K562 (cell line): ENCODE results near the gene PAIP1. TPM values are rescaled to one million over a fixed set of nuclear protein-coding genes. Genes with fewer than 3 reads are reported as not detected.

ENCODE experiments used
- C11orf30 ChIP-seq: fragments of 450-650 bp; IDR thresholded peaks from 2 replicates; pipeline ENCODE4 v1.6.1; 2016; ENCODE audit warnings: low read depth, mild to moderate bottlenecking
- CBFA2T2 ChIP-seq: fragments of 450-650 bp; conservative IDR thresholded peaks from 2 replicates; pipeline ENCODE4 v1.6.1; 2017; ENCODE audit warnings: mild to moderate bottlenecking
- LARP7 ChIP-seq: fragments of 450-650 bp; IDR thresholded peaks from 2 replicates; pipeline ENCODE4 v1.6.1; 2016
- polyA plus RNA-seq, 8 experiments: library from polyadenylated mRNA; depleted of rRNA in 4 of 8; stranded (reverse) in 5 of 8; unstranded in 3 of 8; fragments of >200 nt; fragmentation: Nextera tagmentation in 2 of 8; fragmentation: Illumina TruSeq in 1 of 8; extraction: Ambion mirVana in 2 of 8; extraction: Trizol in 1 of 8; gene quantifications; 2 replicates each; pipeline versions ENCODE4 v1.2.1 to v1.2.3, GENCODE V29; 2011 to 2014; ENCODE audit warnings: inconsistent platforms in 1 of 8, missing spikeins in 1 of 8
- total RNA-seq, 7 experiments: library from RNA; depleted of rRNA in 6 of 7; stranded (reverse); fragments of >200 nt in 6 of 7; fragmentation: Illumina TruSeq in 2 of 7; extraction: Trizol in 2 of 7; gene quantifications; 2 replicates each; pipeline versions ENCODE4 v1.2.1 to v1.2.3, GENCODE V29; 2011 to 2021; ENCODE audit warnings: low replicate concordance in 1 of 7
- TF ChIP-seq, protein P1 (sequence below): fragments of 450-650 bp; IDR thresholded peaks from 2 replicates; pipeline ENCODE4 v1.6.1; 2016; ENCODE audit warnings: low read depth
- TF ChIP-seq, protein P2 (sequence below), 2 experiments: fragments of 450-650 bp in 1 of 2; sonication (generic) in 1 of 2; formaldehyde crosslinking in 1 of 2; IDR thresholded peaks in 1 of 2; conservative IDR thresholded peaks in 1 of 2; 2 replicates each; pipeline versions ENCODE4 v1.6.1 to v1.8.1; 2016 to 2023; ENCODE audit warnings: mild to moderate bottlenecking in 2 of 2, moderate library complexity in 2 of 2, inconsistent platforms in 1 of 2, missing genetic modification reagents in 1 of 2
- TF ChIP-seq, protein P3 (sequence below): fragments of 450-650 bp; conservative IDR thresholded peaks from 2 replicates; pipeline ENCODE4 v1.6.1; 2016; ENCODE audit warnings: missing genetic modification characterization, low read depth, mild to moderate bottlenecking, control low read depth, missing compliant biosample characterization
- TF ChIP-seq, protein P4 (sequence below): fragments of 450-650 bp; IDR thresholded peaks from 2 replicates; pipeline ENCODE4 v1.6.1; 2017; ENCODE audit warnings: mild to moderate bottlenecking, moderate library complexity

The PAIP1 gene
- total and polyA plus RNA-seq, 9 of the 15 experiments (the other 6 are each of a cell fraction or from before 2014, with no cell fraction given) = 51.7 to 181 (median 102) TPM

DNA sequence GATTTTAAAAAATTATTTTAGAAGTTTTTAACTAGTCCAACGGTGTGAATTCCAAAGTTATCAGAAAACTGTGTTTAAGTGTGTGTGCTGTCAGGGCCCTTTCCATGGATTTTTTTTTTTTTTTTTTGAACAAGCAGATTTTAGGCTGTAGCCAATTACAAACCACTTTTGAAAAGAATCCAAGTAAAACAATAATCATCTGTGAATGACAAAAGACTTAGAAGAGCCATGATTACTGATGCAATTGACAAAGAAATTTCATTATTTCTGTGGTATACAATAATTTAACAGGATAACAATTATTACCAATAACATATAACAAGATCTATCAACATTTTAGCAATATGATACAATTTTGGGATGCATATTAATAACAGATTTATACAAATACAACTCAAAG is 16.2 kb upstream of the PAIP1 start (continued):
- TF ChIP-seq, protein P1, sequence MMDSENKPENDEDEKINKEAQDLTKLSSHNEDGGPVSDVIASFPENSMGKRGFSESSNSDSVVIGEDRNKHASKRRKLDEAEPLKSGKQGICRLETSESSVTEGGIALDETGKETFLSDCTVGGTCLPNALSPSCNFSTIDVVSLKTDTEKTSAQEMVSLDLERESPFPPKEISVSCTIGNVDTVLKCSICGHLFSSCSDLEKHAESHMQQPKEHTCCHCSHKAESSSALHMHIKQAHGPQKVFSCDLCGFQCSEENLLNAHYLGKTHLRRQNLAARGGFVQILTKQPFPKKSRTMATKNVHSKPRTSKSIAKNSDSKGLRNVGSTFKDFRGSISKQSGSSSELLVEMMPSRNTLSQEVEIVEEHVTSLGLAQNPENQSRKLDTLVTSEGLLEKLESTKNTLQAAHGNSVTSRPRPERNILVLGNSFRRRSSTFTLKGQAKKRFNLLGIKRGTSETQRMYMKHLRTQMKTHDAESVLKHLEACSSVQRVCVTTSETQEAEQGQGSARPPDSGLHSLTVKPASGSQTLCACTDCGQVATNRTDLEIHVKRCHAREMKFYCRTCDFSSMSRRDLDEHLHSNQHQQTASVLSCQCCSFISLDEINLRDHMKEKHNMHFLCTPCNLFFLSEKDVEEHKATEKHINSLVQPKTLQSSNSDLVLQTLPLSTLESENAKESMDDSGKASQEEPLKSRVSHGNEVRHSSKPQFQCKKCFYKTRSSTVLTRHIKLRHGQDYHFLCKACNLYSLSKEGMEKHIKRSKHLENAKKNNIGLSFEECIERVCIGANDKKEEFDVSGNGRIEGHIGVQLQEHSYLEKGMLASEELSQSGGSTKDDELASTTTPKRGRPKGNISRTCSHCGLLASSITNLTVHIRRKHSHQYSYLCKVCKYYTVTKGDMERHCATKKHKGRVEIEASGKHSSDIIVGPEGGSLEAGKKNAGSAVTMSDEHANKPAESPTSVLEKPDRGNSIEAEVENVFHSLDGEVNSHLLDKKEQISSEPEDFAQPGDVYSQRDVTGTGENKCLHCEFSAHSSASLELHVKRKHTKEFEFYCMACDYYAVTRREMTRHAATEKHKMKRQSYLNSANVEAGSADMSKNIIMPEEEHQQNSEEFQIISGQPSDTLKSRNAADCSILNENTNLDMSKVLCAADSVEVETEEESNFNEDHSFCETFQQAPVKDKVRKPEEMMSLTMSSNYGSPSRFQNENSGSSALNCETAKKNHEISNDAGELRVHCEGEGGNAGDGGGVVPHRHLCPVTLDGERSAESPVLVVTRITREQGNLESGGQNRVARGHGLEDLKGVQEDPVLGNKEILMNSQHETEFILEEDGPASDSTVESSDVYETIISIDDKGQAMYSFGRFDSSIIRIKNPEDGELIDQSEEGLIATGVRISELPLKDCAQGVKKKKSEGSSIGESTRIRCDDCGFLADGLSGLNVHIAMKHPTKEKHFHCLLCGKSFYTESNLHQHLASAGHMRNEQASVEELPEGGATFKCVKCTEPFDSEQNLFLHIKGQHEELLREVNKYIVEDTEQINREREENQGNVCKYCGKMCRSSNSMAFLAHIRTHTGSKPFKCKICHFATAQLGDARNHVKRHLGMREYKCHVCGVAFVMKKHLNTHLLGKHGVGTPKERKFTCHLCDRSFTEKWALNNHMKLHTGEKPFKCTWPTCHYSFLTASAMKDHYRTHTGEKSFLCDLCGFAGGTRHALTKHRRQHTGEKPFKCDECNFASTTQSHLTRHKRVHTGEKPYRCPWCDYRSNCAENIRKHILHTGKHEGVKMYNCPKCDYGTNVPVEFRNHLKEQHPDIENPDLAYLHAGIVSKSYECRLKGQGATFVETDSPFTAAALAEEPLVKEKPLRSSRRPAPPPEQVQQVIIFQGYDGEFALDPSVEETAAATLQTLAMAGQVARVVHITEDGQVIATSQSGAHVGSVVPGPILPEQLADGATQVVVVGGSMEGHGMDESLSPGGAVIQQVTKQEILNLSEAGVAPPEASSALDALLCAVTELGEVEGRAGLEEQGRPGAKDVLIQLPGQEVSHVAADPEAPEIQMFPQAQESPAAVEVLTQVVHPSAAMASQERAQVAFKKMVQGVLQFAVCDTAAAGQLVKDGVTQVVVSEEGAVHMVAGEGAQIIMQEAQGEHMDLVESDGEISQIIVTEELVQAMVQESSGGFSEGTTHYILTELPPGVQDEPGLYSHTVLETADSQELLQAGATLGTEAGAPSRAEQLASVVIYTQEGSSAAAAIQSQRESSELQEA = no peak
- TF ChIP-seq CBFA2T2 (no peak), C11orf30 (no peak), LARP7 (no peak)
- TF ChIP-seq, protein P2, sequence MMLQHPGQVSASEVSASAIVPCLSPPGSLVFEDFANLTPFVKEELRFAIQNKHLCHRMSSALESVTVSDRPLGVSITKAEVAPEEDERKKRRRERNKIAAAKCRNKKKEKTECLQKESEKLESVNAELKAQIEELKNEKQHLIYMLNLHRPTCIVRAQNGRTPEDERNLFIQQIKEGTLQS (IDR thresholded peaks at IDR 0.05) = no peak
- TF ChIP-seq, protein P2 (CRISPR knock-in tag; conservative IDR thresholded peaks at IDR 0.05) = no peak
- TF ChIP-seq, protein P3, sequence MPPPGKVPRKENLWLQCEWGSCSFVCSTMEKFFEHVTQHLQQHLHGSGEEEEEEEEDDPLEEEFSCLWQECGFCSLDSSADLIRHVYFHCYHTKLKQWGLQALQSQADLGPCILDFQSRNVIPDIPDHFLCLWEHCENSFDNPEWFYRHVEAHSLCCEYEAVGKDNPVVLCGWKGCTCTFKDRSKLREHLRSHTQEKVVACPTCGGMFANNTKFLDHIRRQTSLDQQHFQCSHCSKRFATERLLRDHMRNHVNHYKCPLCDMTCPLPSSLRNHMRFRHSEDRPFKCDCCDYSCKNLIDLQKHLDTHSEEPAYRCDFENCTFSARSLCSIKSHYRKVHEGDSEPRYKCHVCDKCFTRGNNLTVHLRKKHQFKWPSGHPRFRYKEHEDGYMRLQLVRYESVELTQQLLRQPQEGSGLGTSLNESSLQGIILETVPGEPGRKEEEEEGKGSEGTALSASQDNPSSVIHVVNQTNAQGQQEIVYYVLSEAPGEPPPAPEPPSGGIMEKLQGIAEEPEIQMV (tag) = no peak
- TF ChIP-seq, protein P4, sequence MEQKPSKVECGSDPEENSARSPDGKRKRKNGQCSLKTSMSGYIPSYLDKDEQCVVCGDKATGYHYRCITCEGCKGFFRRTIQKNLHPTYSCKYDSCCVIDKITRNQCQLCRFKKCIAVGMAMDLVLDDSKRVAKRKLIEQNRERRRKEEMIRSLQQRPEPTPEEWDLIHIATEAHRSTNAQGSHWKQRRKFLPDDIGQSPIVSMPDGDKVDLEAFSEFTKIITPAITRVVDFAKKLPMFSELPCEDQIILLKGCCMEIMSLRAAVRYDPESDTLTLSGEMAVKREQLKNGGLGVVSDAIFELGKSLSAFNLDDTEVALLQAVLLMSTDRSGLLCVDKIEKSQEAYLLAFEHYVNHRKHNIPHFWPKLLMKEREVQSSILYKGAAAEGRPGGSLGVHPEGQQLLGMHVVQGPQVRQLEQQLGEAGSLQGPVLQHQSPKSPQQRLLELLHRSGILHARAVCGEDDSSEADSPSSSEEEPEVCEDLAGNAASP = no peak
- TF ChIP-seq, all 486 proteins: peak for 0
